Measurements from ENCODE around the gene TTLL11. TPM values are rescaled to one million over a fixed set of nuclear protein-coding genes. Genes with fewer than 3 reads are reported as not detected.
"Not testable (repeated sequence)": the region's sequence is repeated elsewhere in the genome, so short reads cannot be mapped to it uniquely, and the experiment has no call there.

The TTLL11 gene
- total RNA-seq, 1 donor from 2014 or later: 6.7 TPM

DNA sequence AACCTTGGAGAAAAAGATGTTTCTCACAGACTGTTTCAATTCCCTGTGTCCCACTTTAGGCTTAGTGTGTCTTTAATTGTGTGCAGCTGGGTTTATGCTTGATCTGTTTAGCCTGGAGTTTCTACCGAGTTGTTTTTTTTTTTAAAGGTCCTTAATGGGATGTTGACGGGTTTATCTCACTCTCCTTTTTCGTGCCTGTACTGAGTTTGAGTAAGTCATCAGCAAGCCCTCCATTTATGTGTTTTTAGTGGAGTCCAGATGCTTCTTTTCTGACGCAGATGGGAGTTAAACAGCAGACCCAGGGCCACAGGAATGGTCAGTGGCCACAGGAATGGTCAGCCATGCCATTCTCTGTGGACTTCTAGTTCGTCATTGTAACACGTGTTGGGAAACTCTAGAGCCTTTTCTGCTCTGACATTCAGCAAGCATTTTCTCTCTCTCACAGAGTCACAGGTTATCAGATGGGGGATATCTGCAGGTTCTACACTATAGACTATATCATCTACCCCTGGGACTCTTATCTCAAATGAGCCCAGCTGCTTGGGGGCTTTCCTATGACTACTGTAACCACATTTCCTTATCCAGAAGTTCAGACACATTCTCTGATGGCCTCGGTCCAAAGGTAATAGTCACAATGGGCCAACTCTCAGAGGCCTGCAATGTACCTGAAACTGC, 190.5 kb downstream of the TTLL11 start:
- DNase-seq: peak; percentile 92

DNA sequence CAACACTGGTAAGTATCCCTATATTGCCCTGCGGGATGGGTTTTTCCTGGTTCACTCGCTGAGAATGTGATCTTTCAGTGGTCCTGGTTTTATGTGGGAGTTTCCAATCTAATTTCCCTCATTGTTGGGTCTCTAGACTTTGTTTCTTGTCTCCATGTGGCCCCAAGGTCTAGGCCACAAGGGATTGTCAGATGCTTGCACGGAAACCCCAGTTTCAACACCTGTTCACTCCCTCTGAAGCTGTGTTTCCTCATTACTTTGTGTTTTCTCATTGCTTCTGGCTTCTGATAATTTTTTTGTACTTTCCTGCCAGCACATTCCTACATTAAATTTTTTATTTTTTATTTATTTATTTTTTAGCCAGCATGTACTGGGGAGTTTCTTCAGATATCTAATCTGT, 191.5 kb downstream of the TTLL11 start:
- DNase-seq: no peak

DNA sequence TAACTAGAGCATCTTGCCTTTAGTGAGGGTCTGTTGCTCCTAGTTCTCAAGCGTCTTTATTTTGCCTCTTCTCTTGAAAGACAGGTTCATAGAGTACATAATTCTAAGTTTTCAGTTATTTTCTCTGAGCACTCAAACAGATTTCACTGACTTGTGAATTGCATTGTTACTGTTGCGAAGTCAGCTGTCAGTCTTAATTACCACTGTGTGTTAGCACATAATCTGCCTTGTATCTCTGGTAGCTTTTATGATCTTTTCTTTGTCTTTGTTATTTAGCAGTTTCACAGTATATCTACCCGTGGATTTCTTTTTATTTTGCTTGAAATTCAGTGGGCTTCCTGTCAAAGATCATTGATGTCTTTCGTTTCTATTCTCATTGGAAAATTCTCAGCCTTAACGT, 192.9 kb downstream of the TTLL11 start:
- DNase-seq: no peak

DNA sequence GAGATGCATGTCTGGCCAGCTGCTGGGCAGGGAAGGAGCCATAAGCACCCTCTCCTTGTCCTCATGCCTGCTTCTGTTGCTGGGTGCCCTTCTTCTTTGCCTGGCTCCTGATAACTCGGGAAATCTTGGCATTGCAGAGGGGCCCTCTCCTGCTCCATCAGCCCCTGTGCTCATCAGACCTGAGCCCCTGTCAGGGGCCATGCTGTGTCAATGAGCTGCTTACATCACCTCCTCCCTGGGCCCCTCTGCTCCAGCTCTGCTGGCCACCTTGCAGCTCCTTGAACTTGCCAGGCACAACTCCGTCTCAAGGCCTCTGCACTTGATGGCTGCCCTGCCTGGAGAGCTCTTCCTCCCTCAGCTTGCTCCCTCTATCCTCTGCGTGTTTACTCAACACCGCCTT, 194.3 kb downstream of the TTLL11 start:
- DNase-seq: no peak

DNA sequence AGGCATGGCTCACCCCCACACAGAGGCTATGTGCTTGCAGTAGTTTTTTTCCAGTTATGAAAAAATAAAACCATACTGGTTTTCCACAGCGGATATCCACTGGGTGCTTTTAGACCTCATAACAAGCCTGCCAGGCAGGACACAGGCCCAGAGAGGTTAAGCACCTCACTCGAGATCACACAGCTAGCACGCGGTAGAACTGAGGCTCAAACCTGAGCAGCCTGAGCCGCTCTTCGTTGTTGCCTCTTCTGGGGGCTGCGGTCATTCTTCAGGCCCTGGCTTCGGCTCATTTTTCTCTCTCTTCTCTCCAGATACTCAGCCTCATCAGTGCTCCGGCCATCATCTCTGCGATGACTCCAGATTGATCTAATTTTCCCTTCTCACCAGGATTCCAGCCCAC, 196.0 kb downstream of the TTLL11 start:
- no peak for DNase-seq

DNA sequence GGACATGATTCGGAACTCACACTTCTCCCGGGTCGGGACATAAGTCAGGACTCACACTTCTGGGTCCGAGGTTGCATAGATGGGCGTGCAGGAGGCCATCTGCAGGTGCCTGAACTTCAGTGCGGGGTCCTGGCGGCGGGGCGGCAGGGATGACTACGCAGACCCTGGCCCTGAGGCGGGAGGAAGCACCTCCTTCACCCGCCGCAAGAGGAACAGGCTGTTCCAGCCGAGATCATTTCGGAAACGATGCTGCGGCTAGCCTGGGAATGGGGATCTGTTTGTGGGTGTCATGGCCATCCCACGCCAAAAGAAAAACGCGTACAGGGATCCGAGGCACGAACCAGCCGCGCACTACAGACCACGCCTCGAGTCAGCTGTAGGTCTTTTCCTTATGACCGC, 196.6 kb downstream of the TTLL11 start:
- no peak for DNase-seq

DNA sequence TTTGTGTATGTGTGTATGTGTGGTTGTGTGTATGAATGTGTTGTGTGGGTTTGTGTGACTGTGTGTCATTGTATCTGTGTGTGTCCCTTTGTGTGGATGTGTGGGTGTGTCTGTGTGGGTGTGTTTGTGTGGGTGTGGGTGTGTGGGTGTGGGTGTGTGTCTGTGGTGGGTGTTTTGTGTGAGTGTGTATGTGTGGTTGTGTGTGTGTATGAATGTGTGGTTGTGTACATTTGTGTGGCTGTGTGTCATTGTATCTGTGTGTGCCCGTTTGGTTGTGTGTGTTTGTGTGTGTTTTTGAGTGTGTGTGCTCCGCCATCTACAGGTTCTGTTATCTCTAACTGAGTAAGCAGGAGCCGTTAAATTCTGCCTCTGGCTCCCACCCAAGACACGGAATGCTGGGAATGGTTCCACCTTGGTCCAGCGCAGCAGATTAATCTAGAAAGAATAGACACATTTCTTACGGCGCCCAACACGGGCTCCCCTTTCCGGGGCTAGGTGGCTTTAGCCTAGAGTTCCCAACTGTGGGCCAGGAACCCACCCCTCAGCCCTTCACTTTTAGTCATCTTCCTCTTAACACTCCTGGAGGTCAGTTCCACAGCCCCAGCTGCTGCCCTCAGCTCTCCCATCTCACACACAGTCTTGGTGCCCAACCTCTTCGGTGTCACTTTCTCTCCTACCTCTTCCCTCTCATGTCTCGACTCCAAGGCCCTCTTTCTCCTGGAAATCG, 197.1 kb downstream of the TTLL11 start:
- no peak for DNase-seq

DNA sequence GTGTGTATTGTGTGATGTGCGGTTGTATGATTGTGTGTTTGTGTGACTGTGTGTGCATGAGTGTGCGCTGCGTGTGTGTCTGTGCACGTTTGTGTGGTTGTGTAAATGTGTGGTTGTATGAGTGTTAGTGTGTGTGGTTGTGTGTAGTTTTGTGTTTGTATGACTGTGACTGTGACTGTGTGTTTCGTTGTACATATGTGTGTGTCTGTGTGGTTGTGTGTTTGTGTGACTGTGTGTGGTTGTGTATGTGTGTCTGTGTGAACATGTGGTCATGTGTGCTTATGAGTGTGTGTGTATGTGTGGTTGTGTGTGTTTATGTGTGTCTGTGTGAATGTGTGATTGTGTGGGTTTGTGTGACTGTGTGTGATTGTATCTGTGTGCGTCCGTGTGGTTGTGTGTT, 197.8 kb downstream of the TTLL11 start:
- no peak for DNase-seq

DNA sequence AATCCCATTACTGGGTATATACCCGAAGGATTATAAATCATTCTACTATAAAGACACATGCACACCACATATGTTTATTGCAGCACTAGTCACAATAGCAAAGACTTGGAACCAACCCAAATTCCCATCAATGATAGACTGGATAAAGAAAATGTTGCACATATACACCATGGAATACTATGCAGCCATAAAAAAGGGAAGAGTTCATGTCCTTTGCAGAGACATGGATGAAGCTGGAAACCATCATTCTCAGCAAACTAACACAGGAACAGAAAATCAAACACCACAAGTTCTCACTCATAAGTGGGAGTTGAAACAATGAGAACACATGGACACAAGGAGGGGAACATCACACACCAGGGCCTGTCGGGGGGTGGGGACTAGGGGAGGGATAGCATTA, 198.7 kb downstream of the TTLL11 start:
- DNase-seq: not testable (repeated sequence)

DNA sequence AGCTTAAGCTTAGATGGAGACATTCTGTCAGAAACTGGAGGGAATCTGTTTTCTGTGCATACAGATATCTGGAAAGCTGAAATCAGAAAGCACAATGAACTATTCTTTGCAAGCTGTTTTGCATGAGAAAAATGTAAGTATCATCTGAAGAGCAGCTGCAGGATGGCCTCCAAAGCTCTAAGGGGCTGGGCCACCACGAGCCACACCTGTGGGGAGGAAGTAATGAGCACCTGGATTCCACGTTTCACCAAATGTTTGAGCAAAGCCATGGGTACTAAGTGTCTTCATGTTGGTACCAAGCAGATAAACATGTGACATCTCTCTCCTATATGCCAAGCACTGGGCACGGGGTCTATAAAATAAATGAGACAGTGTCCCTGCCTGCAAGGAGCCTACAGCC, 199.3 kb downstream of the TTLL11 start:
- no peak for DNase-seq

DNA sequence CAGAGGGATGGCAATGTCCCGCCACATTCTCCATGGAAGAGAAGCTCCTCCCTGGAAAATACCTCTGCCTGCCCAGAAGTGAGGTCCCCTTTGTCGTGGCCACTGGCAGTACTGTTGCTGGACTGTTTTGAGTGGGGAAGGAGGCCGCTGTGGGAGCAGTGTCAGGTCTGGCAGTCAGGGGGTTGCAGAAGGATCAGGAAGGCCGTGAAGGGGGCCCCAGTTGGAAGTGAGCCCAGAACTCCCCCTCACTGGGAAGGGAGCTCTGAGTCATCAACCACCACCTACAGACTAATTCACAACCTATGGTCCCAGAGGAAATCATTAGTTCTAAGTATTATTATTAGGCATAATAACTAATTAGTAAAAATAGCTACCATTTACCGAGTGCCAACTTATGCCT, 200.4 kb downstream of the TTLL11 start:
- DNase-seq: no peak

DNA sequence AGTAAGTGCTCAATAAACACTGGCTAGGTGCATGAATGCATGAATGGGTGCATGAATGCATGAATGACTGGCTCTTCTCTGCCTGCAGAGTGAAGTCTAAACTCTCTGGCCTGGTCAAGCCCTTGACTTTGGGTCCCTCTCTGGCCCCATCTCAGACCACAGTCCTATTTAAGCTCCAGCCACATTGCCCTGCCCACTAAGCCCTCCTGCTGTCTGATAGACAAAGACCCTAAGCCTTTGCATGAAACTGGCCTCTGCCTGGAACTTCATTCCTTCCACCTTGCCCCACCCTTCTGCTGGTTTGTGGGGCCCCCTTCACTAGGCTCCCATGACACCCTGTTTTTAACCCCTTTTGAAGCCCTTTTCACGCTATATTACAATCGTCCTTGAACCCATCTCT, 202.4 kb downstream of the TTLL11 start:
- DNase-seq: no peak

DNA sequence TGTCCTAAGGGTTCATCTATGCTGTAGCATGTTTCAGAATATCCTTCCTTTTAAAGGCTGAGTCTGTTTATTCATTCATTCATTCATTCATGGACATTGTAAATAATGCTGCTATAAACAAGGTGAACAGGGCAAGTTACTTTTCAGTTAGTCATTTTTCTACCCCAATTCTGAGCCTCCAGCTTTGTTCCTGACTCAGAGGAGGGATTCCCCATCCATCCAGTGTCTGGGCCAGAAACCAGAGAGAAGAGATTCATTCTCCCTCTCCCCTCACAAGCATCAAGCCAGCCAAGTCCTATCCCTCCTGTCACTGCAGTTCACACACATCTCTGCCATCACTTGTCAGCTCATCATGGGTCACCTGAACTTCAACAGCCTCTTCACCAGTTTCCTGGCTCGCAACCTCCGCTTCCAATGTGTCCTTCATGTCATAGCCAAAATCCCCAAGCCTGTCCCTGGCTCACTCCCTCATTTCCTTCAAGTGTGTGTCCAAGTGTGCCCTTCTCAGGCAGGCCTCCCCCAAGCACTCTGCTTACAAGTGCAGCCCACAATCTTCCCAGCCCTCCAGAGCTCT, 203.0 kb downstream of the TTLL11 start:
- no peak for DNase-seq

DNA sequence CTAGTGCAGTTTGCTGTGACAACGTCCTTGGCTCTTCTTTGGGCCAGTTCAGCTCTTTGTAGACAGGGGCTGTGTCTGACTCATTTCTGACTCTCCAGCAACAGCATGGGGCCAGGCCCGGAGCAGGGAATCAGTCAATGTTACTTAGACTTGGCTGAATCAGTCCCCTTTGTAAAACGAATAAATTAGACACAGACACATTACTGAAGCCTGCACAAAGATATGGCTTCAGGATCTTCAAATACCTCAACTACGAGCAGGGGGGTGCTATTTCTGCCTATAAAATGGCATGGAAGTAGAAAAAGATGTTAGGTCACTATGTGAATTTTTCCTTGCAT, 204.7 kb downstream of the TTLL11 start:
- DNase-seq: no peak

DNA sequence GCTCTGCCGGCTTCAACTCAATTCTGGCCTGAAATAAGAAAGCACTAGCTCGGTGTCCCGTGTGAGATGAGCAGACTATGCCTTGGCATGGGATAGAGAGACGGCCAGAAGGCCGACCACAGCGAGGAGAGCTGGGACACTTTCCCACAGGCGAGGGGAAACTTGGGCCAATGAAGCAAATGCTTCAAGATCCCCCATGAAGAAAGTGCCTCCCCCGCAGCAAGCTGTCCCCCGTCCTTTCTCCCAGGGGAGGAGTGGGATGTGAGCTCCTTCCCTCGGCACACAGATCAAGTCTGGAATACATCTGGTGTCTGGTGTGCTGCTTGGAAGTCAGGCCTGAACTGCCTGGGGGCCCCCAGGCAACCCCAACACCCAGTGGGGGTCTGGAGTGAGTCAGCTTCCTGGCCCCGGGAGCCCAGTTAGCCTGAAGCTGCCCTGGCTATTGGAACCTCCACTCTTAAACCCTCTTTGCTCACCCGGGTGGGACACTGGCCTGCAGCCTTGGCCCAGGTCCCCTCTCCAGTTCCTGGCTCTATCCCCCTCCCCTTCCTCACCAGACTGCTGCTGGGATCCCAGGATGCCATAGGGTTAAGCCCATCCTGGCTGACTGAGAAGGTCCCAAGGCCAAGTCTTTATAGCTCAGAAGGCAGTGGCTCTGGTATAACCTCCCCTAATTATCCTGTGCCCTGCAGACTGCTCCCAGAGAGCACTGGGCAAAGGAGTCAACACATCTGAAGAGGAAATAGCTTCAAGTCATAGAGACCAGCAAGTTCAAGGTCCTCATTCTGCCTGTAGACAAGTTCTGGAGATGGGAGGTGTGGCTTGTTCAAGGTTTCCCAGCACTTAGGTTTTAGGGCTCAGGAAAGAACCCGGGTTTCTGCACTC, 205.3 kb downstream of the TTLL11 start:
- no peak for DNase-seq

DNA sequence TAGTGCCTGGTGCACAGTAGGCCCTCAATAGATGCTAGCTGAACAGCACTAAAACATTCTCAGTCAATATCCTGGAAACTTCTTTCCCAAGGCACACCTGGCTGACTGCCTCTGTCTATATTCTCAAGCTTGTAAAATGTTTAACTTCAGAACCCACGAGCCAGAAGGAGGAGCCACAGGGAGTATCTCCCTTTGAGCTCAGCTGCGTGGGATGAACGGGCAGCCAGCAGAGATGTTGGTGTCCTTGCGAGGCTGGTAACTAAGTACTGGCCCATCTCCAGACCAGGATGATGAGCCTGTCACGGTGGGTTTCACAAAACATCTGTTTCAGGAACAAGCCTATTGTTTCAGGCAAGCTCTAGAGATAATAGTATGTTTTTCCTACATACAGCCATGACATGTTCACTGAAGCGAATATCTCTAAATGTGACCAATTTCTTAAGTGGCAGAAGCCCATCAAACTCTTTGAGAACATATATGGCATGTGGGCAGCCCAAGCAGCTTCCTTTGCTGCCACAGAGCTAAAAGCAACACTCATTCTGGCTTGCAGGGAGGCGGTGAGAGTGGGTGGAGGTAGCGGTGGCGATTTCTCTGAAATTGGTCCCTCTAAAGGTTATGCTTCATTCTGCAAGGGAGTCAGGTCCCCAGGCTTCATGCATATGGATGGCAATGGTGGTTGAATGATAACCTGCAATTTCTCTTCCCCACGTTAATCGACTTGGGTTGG, 206.2 kb downstream of the TTLL11 start:
- no peak for DNase-seq

DNA sequence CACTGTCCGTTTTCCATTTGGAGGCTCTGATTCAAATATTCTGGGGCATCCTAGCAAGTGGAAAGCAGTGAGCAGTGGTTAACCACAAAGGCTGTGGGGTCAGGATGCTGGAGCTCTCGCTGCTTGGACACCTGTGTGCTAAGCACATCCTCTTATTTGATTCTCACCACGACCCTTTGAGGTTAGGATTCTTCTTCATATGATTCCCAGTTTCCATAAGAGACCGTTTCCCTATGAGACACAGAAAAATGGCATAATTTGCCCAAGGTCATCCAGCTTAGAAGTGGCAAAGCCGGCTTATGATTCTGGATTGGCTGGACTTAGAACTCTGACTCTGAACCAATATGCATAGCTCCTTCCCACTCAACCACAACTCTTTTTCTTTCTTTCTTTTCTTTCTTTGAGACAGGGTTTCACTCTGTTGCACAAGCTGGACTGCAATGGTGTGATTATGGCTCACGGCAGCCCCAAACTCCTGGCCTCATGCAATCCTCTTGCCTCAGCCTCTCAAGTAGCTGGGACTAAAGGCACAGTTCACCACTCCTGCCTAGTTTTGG, 207.7 kb downstream of the TTLL11 start:
- DNase-seq: no peak

DNA sequence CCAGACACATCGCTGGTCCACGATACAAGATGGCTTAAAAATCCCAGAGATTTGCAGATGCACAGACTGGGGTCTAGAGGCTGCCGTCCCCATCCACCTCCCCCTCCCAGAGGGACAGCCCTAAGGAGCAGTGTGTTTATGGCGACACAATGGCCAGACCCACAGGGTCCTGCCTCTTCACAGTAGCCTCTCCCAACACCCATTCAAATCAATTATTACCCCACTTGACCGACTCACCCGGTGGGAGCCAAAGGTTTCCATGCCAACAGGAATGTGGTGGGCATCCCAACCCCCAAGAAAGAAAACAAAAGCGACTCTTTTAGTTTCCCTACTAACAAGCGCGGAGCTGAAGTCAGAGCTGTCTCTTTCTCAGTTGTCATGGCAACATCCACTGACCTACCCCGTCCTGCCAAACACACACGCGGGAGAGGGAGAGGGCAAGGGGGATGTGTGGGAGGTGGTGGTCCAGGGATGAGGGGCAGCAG, 209.0 kb downstream of the TTLL11 start:
- DNase-seq: no peak

DNA sequence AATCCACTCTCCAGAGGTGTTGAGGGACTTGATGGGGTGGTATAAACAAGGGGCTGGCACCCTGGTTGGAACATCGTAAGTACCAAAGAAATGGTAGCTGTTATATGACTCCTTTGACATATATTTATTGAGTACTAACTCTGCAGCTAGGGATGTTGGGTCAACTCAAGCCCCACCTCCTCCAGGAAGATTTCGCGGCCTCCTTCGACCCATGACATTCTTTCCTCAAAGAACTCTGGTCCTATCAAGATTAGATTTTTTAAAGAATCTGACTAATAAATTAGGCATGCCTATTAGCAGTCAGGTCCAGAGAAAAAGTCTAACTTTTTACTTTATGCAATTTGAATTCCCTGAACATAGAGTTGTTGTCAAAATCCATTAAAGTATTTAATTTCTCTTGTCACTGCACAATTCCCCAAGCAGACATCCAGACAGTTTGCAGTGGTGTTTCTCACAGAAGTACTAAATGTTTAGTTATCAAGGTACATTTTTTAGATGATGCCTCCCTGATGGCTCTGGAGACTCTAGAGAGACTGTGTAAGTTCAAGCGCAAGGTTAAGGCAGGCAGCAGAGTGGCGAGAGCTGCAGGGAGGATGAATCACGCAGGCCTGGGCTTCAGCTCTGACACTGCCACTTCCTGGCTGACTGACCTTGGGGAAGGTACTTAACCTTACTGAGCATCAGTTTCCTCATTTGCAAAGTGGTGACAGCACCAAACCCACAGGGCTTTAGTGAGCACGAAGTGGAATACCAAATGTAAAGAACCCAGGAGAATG, 209.6 kb downstream of the TTLL11 start:
- DNase-seq: no peak

DNA sequence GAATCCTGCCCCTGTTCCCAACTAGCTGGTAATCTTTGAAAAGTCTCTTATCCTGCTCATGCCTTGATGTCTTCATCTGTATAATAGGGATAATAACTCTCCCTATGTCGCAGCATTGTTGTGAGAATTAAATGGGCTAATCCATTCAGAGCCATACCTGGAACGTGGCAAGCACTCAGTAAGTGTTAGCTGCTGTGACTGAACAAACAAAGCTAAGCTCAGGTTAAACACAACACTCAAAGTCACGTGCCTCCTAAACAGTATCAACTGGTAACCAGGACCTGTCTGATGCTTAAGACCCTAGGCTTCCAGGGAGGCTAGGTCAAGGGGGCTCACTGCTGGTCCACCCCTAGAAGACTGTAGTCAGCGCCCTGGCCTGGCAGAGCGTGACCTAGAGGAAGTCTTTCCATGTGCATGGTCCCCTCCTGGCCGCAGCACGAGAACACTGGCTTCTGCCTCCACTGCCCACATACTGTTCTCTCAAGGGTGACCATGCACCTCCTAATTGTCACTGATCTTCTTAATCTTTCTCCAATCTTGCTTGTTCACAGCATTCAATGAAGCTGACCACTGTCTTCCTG, 211.1 kb downstream of the TTLL11 start:
- DNase-seq: no peak

Measured in skin of body (tissue), 2 donors.